CD4-positive, alpha-beta T cell treated with Interleukin-17A for 1 hour (primary cell): ENCODE data around the gene LEPROT.
"Not testable (repeated sequence)": the region's sequence is repeated elsewhere in the genome, so short reads cannot be mapped to it uniquely, and the experiment has no call there.

Experiments
- DNase-seq: peaks from one replicate; pipeline ENCODE4 v3.0.0-alpha.2; 2020

LEPROT gene

GRCh38 chr1:65420590-65421350 lies at the start of gene LEPROT, which contains the start of gene LEPR:
Gene LEPROT, plus strand, starts transcription at chr1:65420668. Its CDS starts 57 bp downstream, at chr1:65420725.
Gene LEPR, plus strand, starts transcription at chr1:65420668. Its CDS starts 144,898 bp downstream, at chr1:65565566.
- DNase-seq = no peak

- DNase-seq = no peak
These were observed 48.9 kb upstream of the LEPROT start for GRCh38 chr1:65371544-65371943.

- no peak for DNase-seq
These were observed 47.9 kb upstream of the LEPROT start for GRCh38 chr1:65372557-65372956.

GRCh38 chr1:65377496-65378246 lies 42.8 kb upstream of the LEPROT start:
- DNase-seq = no peak

GRCh38 chr1:65378247-65378946 lies 42.1 kb upstream of the LEPROT start:
- no peak for DNase-seq

GRCh38 chr1:65384426-65384825 lies 36.0 kb upstream of the LEPROT start:
- DNase-seq = not testable (repeated sequence)

- DNase-seq = no peak
These were observed 34.0 kb upstream of the LEPROT start for GRCh38 chr1:65386439-65386838.

GRCh38 chr1:65387821-65388220 lies 32.6 kb upstream of the LEPROT start:
- no peak for DNase-seq

GRCh38 chr1:65388908-65389695 lies 31.4 kb upstream of the LEPROT start:
- no peak for DNase-seq

GRCh38 chr1:65392497-65392896 lies 28.0 kb upstream of the LEPROT start:
- no peak for DNase-seq

- no peak for DNase-seq
These were observed 27.1 kb upstream of the LEPROT start for GRCh38 chr1:65393347-65393746.

GRCh38 chr1:65393928-65394327 lies 26.5 kb upstream of the LEPROT start:
- DNase-seq = no peak

GRCh38 chr1:65395887-65396612 lies 24.4 kb upstream of the LEPROT start:
- no peak for DNase-seq

- no peak for DNase-seq
These were observed 22.4 kb upstream of the LEPROT start for GRCh38 chr1:65398083-65398482.

- no peak for DNase-seq
These were observed 21.5 kb upstream of the LEPROT start for GRCh38 chr1:65399003-65399402.

- no peak for DNase-seq
These were observed 18.9 kb upstream of the LEPROT start for GRCh38 chr1:65401612-65402011.

- DNase-seq = no peak
These were observed 15.5 kb upstream of the LEPROT start for GRCh38 chr1:65404941-65405340.

GRCh38 chr1:65407877-65408276 lies 12.6 kb upstream of the LEPROT start:
- DNase-seq = no peak

- DNase-seq = no peak
These were observed 11.2 kb upstream of the LEPROT start for GRCh38 chr1:65409314-65409713.

- DNase-seq = no peak
These were observed 10.6 kb upstream of the LEPROT start for GRCh38 chr1:65409816-65410326.

GRCh38 chr1:65412256-65412983 lies 8.0 kb upstream of the LEPROT start:
- DNase-seq = no peak
